HG03139 (cell line): ENCODE results near the gene SAMD4B.
A peak's percentile ranks its signal among the peaks of the same experiment; 100 is the strongest.
"Not testable (repeated sequence)": the region's sequence is repeated elsewhere in the genome, so short reads cannot be mapped to it uniquely, and the experiment has no call there.

Experiments used
- ATAC-seq: cut with Tn5 transposase; IDR thresholded peaks from one replicate; pipeline ENCODE4 v1.9.1; 2021; ENCODE audit not compliant: unreplicated experiment

SAMD4B gene

DNA sequence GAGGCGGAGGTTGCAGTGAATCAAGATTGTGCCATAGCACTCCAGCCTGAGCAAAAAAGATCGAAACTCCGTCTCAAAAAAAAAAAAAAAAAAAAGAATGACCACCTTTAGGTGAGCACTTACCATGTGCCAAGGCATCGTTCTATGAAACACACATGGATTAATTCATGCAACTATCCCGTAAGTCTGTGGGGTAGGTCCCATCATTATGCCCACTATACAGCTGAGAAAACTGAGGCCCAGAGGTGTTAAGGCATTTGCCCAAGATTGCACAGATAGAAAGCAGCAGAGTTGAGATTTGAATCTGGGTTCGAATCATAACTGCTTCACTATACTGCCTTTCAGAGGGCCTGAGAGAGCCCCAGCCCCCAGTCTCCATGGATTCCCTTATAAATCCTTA is 8.7 kb upstream of the SAMD4B start:
- ATAC-seq = no peak

DNA sequence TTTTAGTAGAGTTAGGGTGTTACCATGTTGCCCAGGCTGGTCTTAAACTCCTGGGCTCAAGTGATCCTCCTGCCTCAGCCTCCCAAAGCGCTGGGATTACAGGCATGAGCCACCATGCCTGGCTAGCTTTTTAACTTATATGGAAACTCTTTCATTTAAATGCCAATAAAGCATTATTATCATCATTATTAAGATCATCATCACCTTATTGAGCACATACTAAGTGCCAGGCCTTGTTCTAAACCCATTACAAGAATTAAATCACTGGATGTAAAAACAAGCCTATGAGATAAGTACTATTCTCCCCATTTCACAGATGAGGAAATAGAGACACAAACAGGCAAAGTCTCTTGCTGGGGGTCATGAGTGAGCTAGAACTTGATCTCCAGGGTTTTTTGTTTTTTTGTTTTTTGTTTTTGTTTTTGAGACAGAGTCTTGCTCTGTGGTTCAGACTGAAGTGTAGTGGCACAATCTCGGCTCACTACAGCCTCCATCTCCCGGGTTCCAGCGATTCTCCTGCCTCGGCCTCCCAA is 7.7 kb upstream of the SAMD4B start:
- no peak for ATAC-seq

DNA sequence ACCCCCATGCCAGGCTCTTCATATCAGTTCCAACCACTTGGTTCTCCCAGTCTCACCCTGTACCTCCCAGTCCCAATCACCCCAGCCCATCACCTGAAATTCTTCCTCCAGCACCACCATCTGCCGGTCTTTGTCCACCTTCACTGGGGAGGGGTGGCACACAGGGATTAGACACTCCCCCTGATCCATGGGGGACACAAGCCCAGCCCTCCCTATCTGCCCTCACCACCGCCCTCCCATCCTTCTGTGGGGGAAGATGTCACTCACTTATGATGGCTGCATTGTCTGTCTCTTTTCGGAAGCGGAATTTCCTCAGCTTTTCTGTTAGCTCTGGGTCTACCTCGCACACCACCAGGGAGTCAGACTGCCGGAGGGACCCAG is 7.1 kb upstream of the SAMD4B start:
- no peak for ATAC-seq

DNA sequence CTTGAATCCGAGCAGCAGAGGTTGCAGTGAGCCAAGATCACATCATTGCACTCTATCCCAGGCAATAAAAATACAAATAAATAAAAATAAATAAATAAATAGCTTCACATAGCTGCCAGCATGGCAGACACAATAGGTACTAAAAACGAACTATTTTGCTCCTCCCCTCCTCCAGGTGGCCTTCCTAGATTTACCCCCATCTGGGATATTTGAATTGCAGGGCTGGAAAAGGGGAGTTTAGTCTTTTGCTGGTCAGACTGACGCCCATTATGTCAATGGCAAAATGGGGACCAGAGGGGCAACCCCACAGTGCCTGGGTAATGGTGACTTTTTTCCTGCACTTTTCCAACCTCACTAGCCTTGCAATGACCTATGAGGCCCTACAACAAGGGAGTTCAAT is 5.7 kb upstream of the SAMD4B start:
- no peak for ATAC-seq

DNA sequence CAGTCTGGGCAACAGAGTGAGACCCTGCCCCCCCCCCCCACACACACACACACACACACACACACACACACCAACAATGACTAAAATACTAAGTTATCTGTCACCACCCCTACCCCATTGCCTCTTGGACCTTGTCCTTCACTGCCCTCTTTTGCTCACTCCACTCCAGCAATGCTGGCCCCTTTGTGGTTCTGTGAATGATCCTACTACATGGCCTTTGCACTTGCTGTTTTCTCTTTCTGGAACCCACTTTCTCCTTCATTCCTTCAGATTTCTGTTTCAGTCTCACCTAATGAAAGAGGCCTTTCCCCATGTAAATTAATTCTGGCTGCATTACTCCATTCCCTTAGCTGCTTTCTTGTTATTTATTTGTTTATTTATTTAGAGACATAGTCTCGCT is 2.5 kb upstream of the SAMD4B start:
- no peak for ATAC-seq

DNA sequence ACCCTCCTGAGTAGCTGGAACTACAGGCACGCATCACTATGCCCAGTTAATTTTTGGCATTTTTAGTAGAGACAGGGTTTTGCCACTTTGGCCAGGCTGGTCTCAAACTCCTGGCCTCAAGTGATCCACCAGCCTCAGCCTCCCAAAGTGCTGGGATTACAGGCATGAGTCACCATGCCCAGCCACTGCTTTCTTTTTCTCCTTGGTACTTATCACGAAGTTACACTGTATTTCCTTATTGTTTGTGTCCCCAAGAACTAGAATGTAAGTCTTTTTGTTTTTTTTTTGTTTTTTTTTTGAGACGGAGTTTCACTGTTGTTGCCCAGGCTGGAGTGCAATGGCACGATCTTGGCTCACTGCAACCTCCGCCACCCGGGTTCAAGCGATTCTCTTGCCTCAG is 2.1 kb upstream of the SAMD4B start:
- ATAC-seq = not testable (repeated sequence)

DNA sequence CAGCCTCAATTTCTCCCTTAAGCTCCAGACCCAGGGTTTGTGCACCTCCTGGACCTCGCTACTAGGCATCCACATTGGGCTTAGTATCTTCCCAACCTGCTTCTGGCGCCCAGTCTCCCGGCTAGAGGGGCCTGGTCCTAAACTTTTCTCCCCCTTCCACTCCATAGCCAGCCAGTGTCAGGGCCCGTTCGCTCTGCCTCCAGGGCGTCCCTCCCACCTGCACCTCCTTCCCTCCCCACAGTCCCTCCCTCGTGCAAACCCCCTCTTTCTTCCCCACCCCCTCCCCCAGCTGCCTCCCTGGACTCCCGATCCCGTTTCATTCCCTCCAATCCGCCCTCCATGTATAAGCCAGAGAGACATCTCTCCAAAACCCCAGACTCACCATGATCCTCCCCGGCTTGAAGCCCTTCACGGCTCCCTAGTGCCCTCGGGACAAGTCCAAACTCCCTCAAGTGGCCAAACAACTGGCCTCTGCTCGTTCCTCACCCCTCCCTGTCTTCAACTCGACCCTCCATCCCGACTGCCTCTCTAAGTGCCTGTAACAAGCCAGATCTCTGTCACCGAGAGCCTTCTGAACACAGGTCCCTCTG is 997 bp upstream of the SAMD4B start:
- peak; percentile 8 for ATAC-seq

DNA sequence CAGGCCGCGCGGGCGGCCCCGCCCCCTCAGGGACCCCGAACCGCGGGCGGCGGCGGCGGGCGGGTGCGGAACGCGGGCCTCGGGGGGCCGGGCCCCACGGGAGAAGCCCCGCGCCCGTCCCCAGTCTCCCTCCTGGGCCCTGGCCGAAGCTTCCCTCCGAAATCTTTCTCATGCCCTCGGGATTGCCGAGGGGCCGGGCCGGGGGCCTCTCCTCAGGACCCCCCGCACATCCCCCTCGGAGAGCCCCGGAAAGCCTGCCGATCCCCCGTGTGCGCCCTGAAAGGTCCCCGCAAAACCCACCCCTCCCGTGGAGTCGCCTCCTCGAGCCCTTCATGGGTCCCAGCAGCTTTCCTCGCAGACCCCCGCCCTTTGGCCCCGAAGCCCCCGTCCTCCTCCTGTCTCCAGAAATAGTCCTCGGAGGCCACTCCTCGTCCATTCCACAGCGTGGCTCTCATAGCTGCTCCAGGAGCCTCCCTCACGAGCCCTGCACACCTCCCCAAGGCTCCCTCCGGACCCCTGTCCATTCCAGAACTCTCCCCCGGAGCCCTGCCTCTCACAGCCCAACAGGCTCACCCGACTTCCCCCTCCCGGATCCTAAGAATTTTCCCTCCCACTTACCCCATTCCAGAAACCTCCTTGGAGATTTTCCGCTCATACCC is 555 bp downstream of the SAMD4B start:
- no peak for ATAC-seq

DNA sequence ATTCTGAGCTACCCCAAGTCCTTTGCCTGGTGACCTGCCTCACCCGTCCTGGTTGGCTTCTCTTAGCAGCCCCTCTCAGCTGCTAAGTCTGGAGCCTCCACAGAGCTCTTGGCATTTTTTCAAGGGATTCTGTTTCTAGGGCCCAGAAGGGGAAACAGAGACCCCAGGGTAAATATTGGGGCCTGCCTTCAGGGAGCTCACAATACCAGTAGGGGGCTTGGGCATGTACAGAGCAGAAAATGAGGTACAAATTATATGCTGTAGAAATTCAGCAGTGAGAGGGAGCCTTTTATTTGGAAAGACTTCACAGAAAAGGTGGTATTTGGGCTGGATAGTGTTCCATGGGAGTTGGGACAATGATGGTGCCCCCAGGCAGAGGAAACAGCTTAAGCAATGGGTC is 3.7 kb downstream of the SAMD4B start:
- ATAC-seq = no peak

DNA sequence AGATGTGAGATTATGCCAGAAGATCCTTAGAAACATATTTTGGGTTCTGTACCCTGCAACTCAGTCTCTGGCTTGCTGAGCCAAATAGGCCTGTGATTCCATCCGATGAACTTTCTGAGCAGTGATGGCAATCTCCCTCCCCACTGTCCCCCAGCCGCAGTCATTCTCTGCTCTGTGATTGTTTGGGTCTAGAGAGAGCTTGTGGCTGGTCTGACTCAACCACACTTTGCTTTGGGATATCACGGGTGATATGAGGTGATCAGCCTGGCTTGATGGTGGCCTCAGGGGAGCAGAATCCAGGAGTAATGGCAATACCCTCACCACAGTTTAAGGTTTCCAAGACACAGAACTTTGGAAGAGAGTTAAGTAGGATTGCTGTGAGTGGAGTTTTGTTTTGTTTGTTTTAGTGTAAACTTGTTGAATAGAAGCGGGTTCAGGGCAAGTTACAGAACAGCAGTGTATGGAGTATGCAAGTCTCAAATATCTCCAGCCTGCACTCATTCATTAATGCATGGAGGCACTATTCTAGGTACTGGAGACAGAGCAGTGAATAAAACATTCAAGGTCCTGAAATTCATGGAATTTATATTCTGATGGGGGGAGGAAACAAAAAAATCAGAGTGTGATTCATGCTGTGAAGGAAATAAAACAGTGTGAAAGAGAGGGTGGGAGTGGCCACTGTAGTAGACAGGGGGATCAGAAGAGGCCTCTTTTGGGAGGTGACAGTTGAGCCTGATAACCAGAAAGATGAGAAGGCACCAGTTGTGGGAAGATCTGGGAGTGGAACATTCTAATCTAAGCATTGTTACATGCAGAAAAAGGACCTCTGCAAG is 5.3 kb downstream of the SAMD4B start:
- no peak for ATAC-seq

DNA sequence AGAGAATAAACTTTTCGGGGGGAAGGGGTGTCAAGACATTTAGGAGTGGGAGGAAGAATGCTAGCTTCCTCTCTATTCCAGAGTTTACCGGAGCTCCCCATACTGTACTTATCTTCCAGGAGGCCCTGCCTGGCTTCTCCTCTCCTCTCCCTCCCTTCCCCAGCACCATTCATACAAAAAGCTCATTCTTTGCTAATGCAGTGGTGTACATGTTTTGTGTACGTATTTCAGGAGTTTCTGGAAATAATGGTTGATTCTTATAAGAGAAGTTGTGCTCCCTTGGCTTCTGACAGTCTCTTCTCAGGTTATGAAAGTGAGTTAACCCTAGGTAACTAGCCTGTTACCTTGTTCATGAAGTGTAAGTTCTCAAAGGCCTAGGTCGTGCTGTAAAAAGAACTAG is 7.1 kb downstream of the SAMD4B start:
- no peak for ATAC-seq

DNA sequence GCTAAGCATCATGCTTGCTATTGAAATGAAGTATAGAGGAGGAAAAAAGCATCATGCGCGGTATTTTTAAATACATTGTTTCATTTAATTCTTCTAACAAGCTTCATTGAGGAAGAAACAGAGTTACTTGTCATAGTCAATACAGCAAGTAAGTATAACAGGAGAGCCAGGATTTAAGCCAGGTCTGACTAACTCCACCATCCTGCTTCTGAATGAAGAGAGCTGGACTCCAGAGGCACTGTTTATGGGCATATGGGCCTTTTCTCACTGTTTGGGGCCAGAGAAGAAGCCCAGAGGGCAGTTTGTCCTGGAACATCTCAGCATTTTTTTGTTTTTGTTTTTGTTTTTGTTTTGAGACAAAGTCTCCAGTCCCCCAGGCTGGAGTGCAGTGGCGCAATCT is 7.9 kb downstream of the SAMD4B start:
- ATAC-seq = no peak

DNA sequence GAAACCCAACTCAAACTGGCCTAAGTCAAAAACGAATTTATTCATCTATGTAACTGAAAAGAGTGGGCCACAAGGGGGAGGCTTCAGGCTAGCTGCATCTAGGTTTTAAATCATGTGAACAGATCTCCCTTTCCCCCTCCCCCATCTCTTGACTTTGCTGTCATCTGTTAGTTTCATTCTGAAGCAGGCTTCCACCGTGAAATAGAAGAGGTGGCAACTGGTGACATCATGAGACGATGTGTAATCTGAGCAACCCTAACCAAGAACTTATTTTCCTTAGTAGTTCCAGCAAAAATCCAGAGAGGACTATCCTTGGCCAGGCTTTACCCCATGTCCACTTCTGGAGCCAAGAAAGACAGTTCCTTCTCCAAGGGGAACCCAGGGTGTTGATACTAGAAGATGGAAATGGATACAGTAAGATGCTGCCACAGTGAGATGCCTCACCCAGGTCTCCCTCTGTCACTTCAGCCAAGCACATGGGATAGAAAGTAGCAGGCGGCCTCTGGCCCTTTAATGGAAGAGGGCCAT is 9.4 kb downstream of the SAMD4B start:
- no peak for ATAC-seq

DNA sequence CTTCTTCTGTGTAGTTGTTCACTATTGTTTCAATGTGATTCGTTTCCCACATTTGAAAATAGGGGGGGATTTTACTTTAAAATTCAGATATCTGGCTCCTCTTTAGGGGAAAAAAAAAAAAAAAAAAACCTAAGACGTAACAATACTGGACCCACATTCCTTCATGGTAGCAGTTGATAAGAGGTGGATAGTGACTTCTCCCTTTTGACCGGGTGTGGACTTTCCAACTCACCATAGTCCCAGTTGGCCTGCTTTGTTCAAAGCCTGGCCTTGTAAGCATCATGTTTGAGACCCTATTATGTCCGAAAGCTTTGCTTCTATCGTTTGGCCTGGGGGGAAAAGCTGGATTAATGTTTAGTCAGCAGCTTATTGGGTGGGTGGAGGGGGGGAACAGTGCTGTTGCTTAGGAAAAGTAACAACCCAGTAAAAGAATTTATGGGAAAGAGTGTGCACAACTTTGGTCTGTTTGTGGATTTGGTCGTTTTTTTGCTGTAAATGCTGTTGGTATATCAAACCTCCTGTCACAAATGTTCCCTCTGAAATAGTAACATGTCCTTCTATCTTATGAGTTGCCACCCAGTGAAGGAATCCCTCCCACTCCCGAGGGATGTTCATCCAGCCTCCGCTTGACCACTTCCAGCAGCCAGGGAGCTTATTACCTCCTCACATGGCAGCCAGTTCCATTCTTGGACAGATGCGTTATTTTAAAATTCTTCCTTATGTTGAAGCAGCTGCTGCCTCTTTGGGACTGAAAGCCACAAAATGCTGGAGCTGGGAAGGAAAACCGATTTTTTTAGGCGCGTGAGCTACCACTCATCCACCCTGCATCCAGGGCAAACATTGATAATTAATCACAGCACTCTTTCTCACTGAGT is 10.4 kb downstream of the SAMD4B start:
- no peak for ATAC-seq

DNA sequence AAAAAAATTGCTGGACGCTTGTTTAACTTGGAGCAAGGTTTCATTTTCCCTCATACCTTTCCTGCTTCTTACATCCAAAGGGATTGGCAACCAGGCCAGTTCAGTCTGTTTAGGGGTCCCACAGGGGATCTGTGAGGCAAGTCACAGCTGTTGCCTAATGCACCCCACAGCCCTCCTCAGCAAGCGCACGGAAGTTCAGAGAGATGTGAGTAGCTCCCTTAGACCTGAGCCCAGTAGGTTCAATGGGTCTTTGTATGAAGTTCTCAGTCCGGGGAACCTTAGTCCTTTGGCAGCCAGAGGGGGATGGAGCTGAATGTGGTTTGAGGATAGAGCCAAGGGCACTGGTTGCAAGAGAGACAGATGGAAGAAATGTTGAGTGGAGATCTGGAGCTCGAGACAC is 13.0 kb downstream of the SAMD4B start:
- ATAC-seq = no peak

DNA sequence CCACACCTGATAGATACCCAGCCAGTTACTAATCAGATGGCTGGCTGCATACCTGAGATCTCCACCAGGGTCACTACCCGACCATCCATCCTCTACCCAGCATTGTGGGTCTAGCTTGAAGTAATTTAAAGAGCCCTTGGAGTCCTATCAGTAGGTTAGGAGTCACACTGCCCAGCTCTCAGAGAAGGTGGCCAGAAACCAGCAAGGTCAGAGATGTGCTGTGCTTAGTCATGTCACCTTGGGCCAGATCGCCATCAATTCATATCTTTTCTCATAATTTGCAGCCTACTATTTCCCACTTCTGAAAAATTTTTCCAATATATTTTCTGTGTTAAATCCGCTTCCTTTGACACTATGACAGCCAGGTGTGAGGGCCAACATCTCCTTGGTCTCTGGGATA is 13.9 kb downstream of the SAMD4B start:
- no peak for ATAC-seq

DNA sequence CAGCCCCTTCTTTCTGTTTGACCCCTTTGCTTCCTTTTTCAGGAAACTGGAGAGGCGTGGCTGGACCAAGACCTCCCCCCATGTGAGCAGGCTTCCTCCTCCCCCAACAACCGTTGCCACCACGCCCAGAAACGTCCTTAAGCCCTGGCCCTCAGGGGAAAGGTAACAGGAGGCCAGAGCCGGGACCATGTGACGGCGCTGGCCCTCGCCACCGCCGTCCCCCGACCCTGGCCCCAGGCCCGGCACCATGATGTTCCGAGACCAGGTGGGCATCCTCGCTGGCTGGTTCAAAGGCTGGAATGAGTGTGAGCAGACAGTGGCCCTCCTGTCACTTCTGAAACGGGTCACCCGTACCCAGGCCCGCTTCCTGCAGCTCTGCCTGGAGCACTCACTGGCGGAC is 14.4 kb downstream of the SAMD4B start:
- ATAC-seq = no peak

DNA sequence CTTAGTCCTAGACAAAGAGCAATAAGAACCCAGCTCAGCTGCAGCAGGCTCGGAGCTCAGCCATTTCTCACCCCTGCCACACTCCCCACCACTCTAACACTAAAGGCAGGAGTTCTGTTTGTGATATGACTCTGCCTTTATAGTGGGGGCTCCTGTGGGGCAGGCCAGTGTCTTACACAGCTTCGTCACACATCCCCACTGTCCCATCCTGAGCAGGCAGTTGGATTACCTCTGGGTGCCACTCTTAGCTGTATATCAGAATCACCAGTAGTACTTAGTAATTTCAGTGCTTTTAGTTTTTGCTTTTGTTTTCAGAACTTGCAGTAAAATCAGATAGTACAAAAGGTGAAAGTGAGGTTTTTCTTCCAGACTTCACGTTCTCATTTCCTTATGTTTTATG is 16.8 kb downstream of the SAMD4B start:
- ATAC-seq = no peak

DNA sequence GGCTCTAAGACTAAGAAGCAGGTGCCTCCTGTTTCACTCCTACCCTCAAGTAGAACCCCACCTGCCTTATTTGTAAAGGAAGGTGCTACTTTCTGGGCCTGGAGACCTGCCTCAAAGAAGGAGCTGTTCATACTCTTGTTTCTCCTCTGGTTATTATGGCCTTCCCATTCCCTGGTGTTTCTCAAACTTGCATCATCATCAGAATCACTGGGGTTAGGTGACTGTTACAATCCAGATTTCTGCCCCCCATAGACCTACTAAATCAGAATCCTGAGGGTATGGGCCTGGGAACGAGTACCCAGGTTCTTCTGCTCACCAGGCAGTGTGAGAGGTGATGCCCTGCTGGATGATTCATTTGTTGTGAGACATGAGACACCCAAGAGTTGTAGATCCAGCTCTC is 18.4 kb downstream of the SAMD4B start:
- no peak for ATAC-seq

DNA sequence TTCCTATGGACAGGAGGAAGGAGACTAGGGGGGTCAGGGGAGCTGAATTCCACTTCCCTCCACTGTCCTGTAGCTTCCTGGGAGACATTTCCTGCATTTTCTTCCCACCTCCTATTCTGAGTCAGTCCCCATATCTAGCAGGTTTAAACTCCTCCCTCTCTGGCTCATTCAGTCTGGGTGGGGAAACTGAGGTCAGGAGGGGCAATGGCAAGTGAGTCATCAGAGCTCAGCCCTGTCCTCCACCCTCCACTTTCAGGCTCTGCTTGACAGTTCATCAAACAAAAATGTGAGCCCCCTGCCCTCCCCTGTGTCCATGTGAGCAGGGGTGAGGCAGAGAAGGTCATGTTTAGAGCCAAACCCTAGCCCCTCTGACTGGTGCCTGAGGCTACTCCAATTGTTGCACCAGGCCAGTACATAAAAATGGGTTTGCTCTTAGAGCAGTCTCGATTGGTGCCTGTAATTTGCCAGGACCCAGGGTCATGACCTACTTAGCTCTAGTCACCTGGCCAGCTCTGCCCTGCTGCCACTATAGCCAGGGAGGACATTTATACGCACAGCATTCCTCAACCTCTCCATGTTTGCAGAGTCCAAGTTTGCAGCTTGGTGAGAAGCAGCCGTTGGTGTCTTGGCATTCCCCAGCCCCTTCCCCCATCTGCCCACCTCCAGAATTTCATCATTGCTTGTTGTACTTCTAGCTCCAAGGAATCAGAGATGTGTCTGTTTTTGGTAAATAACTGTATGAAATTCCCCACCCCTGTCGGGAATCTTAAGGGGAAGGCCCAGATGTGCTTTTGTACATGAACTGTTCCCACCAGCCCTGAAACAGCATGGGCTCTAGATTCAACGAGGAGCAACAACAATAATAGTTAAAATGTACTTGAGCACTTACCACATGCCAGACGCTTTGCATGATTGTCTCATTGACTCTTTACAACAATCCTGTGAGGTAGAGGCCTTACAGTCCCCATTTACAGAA is 20.7 kb downstream of the SAMD4B start:
- no peak for ATAC-seq
